ENCODE data around the gene XRCC5. TPM values are rescaled to one million over a fixed set of nuclear protein-coding genes. Genes with fewer than 3 reads are reported as not detected.

XRCC5 gene
- total and polyA plus RNA-seq, 10 of the 15 experiments (the other 5 are each of a cell fraction or from before 2014, with no cell fraction given), result 259 to 815 (median 530) TPM

DNA sequence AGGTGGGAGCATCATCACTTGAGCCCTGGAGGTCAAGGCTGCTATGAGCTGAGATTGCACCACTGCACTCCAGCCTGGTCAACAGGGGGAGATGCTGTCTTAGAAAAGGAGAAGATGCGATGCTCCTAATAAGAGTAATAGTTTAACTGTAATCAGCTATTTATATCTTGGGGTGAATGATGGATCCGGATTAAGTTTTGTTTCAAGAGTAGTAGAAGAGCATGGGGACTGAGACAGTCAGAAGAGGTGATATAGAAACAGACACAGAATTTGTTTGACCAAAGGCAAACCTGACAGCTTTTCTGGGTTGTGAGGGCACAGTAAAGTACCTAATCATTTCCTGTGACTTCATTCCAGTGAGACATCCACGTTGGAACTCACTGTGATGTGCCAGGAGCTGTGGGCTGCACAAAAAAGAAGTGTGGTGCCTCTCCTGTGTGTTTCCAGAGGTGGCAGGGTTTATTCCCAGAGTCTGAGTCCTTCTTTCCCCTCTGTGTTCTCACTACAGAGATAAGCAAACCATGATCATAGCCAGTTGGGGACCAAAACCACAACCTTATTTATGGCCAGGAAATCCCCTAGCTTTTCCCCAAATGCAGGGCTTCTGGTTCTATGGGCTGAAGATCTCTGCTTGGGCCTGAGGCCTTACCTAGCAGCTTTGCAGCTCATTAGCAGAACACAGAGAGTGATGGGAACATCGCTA lies 113.7 kb downstream of the XRCC5 start (continued):
- peak; percentile 63; the same call in 1 of the 2 replicates for TF ChIP-seq ATF2 (IDR thresholded peaks at IDR 0.05; ENCODE audit: low read length)
- TF ChIP-seq FOS (IDR thresholded peaks at IDR 0.05; ENCODE audit: borderline replicate concordance, extremely low read depth, insufficient read length), result no peak
- no peak for TF ChIP-seq SUZ12 (IDR thresholded peaks at IDR 0.05; ENCODE audit: unreplicated experiment)
- TF ChIP-seq WRNIP1 (IDR thresholded peaks at IDR 0.05; ENCODE audit: borderline replicate concordance, low read depth, low read length), result no peak
- TF ChIP-seq CHD2 (IDR thresholded peaks at IDR 0.05; ENCODE audit: borderline replicate concordance, low read depth, low read length), result no peak
- TF ChIP-seq MXI1 (IDR thresholded peaks at IDR 0.05; ENCODE audit: low read depth, low read length), result no peak
- TF ChIP-seq ZNF24 (IDR thresholded peaks at IDR 0.05), result no peak
- TF ChIP-seq CBFB (IDR thresholded peaks at IDR 0.05; ENCODE audit: low read depth), result peak; percentile 91
- TF ChIP-seq BCLAF1 (IDR thresholded peaks at IDR 0.05), result no peak
- no peak for TF ChIP-seq RB1 (IDR thresholded peaks at IDR 0.05; ENCODE audit: borderline replicate concordance)
- peak; percentile 57; the same call in 1 of the 2 replicates for TF ChIP-seq GATAD2B (conservative IDR thresholded peaks at IDR 0.05; ENCODE audit: low read depth)
- TF ChIP-seq JUND (IDR thresholded peaks at IDR 0.05; ENCODE audit: low read depth, low read length), result no peak
- TF ChIP-seq TBL1XR1 (IDR thresholded peaks at IDR 0.05; ENCODE audit: low read depth, low read length), result peak; percentile 59; the same call in 1 of the 2 replicates
- no peak for TF ChIP-seq PAX8 (IDR thresholded peaks at IDR 0.05)
- TF ChIP-seq SP1 (IDR thresholded peaks at IDR 0.05; ENCODE audit: low read depth, low read length), result peak; percentile 18
- no peak for TF ChIP-seq KAT2A (conservative IDR thresholded peaks at IDR 0.05; ENCODE audit: control insufficient read depth, low read depth, low read length)
- TF ChIP-seq CBX5 (IDR thresholded peaks at IDR 0.05; ENCODE audit: low read depth), result no peak
- TF ChIP-seq, protein P1, sequence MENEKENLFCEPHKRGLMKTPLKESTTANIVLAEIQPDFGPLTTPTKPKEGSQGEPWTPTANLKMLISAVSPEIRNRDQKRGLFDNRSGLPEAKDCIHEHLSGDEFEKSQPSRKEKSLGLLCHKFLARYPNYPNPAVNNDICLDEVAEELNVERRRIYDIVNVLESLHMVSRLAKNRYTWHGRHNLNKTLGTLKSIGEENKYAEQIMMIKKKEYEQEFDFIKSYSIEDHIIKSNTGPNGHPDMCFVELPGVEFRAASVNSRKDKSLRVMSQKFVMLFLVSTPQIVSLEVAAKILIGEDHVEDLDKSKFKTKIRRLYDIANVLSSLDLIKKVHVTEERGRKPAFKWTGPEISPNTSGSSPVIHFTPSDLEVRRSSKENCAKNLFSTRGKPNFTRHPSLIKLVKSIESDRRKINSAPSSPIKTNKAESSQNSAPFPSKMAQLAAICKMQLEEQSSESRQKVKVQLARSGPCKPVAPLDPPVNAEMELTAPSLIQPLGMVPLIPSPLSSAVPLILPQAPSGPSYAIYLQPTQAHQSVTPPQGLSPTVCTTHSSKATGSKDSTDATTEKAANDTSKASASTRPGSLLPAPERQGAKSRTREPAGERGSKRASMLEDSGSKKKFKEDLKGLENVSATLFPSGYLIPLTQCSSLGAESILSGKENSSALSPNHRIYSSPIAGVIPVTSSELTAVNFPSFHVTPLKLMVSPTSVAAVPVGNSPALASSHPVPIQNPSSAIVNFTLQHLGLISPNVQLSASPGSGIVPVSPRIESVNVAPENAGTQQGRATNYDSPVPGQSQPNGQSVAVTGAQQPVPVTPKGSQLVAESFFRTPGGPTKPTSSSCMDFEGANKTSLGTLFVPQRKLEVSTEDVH (IDR thresholded peaks at IDR 0.05; ENCODE audit: low read depth, partially characterized antibody), result no peak
- TF ChIP-seq NR2F1 (conservative IDR thresholded peaks at IDR 0.05), result peak; percentile 43; the same call in 1 of the 2 replicates
- TF ChIP-seq ASH2L (IDR thresholded peaks at IDR 0.05; ENCODE audit: borderline replicate concordance, low read depth), result peak; percentile 32; the same call in 1 of the 2 replicates
- no peak for TF ChIP-seq NFXL1 (IDR thresholded peaks at IDR 0.05; ENCODE audit: borderline replicate concordance)

Data from GM12878 (cell line).